Tibial artery (tissue), 4 donors: ENCODE results near the gene SSMEM1.

Source experiments
- DNase-seq, 2 donors: peaks; one replicate each; pipeline ENCODE4 v3.0.0-alpha.2; 2019
- H3K27ac ChIP-seq, 2 donors: fragments of 200-600 bp; sonication (generic) in 1 of 2; 1 replicate in 1 of 2; 2 replicates in 1 of 2; pipeline ENCODE4 v1.5.1; 2018 to 2019; ENCODE audit warnings: mild to moderate bottlenecking in 1 of 2
- H3K27me3 ChIP-seq, 2 donors: fragments of 200-600 bp; sonication (generic) in 1 of 2; one replicate each; pipeline versions ENCODE4 v1.5.1 to v1.6.0; 2016 to 2019
- H3K36me3 ChIP-seq, 3 donors: fragments of 200-600 bp; sonication (generic) in 2 of 3; one replicate each; pipeline ENCODE4 v1.5.1; 2016 to 2019; ENCODE audit warnings: mild to moderate bottlenecking in 2 of 3
- H3K4me1 ChIP-seq, 4 donors: fragments of 200-600 bp; sonication (generic) in 2 of 4; 1 replicate in 3 of 4; 2 replicates in 1 of 4; pipeline ENCODE4 v1.5.1; 2016 to 2019
- H3K4me3 ChIP-seq, 2 donors: fragments of 200-600 bp; sonication (generic) in 1 of 2; 1 replicate in 1 of 2; 2 replicates in 1 of 2; pipeline ENCODE4 v1.5.1; 2018 to 2019; ENCODE audit warnings: mild to moderate bottlenecking in 2 of 2
- H3K9me3 ChIP-seq, 3 donors: fragments of 200-600 bp; sonication (generic) in 1 of 3; one replicate each; pipeline ENCODE4 v1.5.1; 2016 to 2019
- intact Hi-C: fragments of 100-400 bp; cut with DNase I; formaldehyde crosslinking; loops from one replicate; pipeline ENCODE4 v1.15.0; 2023; ENCODE audit warnings: low total_unique reads
- TF ChIP-seq, protein P1 (sequence below), 2 experiments: fragments of 200-600 bp in 1 of 2; fragments of 450-650 bp in 1 of 2; IDR thresholded peaks; one replicate each; pipeline ENCODE4 v1.5.1; 2017 to 2019; ENCODE audit warnings: antibody characterized with exemption in 2 of 2, mild to moderate bottlenecking in 1 of 2, moderate library complexity in 1 of 2

The SSMEM1 gene

DNA sequence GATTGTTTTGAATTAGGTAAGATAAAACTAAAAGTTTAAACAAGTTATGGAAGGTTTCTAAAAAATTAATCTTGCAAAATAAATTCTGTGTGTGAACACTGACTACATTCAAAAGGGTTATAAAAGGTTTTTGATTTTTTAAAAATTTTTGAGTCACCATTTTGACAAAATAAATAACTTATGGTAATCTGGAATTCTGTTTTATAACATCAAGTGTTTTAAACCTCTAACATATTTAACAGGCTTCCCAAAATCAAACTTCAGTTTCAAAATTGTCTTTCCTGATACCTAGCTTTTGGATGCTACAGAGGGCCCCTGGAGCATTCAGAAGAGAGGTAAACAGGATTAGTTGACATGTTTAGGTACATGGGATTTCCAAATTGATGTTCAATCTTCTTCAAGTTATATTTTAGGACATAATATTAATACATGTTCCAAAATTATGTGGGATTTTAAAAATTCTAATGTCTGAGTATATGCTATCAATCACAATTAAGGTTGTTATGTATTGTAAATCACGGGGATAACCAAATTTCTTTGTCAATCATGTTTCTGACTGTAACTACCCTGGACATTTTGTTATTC lies 50.9 kb downstream of the SSMEM1 start:
- H3K9me3 ChIP-seq, result peaks cover 0 to 18% (median 6%) of the 10 kb centered on the region in 3 donors
- TF ChIP-seq, protein P1, sequence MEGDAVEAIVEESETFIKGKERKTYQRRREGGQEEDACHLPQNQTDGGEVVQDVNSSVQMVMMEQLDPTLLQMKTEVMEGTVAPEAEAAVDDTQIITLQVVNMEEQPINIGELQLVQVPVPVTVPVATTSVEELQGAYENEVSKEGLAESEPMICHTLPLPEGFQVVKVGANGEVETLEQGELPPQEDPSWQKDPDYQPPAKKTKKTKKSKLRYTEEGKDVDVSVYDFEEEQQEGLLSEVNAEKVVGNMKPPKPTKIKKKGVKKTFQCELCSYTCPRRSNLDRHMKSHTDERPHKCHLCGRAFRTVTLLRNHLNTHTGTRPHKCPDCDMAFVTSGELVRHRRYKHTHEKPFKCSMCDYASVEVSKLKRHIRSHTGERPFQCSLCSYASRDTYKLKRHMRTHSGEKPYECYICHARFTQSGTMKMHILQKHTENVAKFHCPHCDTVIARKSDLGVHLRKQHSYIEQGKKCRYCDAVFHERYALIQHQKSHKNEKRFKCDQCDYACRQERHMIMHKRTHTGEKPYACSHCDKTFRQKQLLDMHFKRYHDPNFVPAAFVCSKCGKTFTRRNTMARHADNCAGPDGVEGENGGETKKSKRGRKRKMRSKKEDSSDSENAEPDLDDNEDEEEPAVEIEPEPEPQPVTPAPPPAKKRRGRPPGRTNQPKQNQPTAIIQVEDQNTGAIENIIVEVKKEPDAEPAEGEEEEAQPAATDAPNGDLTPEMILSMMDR (IDR thresholded peaks at IDR 0.05), result no peak
- DNase-seq, result no peak
- no peaks in the 10 kb centered on the region for H3K36me3 ChIP-seq
- H3K27me3 ChIP-seq, result no peaks in the 10 kb centered on the region
- H3K27ac ChIP-seq, result no peak overlapping the region
- intact Hi-C loops, result no loop called here
- H3K4me1 ChIP-seq, result no peaks in the 10 kb centered on the region
- H3K4me3 ChIP-seq, result no peak overlapping the region

DNA sequence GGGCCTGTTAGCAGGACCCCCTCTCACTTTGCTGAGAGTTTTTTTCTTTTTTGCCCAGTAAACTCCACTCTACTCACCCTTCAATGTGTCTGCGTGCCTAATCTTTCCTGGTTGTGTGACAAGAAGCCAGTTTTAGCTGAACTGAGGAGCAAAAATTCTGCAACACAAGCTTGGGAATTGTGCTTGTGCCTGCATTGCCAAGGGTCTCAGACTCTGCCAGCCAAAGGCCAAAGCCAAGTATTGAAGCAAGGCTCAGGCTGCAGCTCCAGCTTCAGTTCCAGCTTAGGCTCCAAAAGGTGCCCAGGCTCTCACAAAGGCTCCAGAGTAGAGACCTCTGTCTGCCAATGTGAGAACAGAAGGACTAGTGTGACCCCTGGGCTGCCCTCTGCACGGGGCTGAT lies 54.8 kb downstream of the SSMEM1 start:
- Histone ChIP-seq H3K4me3 (no peak overlapping the region), H3K9me3 (peaks cover 0 to 18% (median 6%) of the 10 kb centered on the region in 3 donors), H3K27ac (no peak overlapping the region), H3K36me3 (no peaks in the 10 kb centered on the region), H3K4me1 (no peaks in the 10 kb centered on the region), H3K27me3 (no peaks in the 10 kb centered on the region)
- intact Hi-C loops, result no loop called here
- DNase-seq, result no peak
- TF ChIP-seq, protein P1 (IDR thresholded peaks at IDR 0.05), result no peak

DNA sequence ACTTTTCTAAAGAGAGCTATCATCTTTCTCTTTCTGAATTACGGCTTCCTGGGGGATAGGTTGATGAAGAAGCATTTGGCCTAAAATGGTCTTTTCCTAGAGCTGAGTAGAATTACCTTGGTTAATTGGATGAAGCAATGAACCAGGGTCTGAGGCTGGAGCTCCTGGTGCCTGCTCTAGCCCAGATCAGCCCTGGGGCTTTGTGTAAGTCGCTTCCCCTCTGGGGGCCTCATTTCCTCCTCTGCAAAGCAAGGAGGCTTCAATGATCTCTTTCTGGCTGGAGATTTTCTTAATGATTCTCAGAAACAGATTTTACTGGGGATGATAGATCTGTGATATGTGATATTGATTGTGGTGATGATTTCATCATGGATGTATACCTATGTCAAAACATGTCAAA lies 55.5 kb downstream of the SSMEM1 start:
- Histone ChIP-seq H3K4me3 (no peak overlapping the region), H3K27ac (no peak overlapping the region), H3K4me1 (no peaks in the 10 kb centered on the region), H3K9me3 (peaks cover 0 to 13% (median under 1%) of the 10 kb centered on the region in 3 donors), H3K27me3 (no peaks in the 10 kb centered on the region), H3K36me3 (no peaks in the 10 kb centered on the region)
- TF ChIP-seq, protein P1 (IDR thresholded peaks at IDR 0.05), result no peak
- intact Hi-C loops, result no loop called here
- no peak for DNase-seq
